ENCODE measurements around the gene TRIM51. TPM values are rescaled to one million over a fixed set of nuclear protein-coding genes. Genes with fewer than 3 reads are reported as not detected.
"Not testable (repeated sequence)": the region's sequence is repeated elsewhere in the genome, so short reads cannot be mapped to it uniquely, and the experiment has no call there.

Gene TRIM51
- polyA plus RNA-seq (2012; ENCODE audit: missing spikeins) = not detected

GRCh38 chr11:55882997-55883396 lies at the start of gene TRIM51:
TSS of gene TRIM51 (plus strand) at chr11:55883297. CDS start at chr11:55885429, 2,132 bp downstream.
- not testable (repeated sequence) for FAIRE-seq

GRCh38 chr11:55838452-55838851 lies 44.6 kb upstream of the TRIM51 start, which contains the start of gene OR5D16:
TSS of gene OR5D16 (plus strand) at chr11:55838752. CDS start at chr11:55838752, 0 bp downstream.
- TF ChIP-seq TAF1 (IDR thresholded peaks at IDR 0.05; ENCODE audit: borderline replicate concordance, low read depth, low read length) (no peak), POLR2AphosphoS5 (IDR thresholded peaks at IDR 0.05; ENCODE audit: low read depth, low read length) (no peak), POLR2A (IDR thresholded peaks at IDR 0.05; ENCODE audit: low read depth, low read length) (no peak)
- DNase-seq (ENCODE audit: insufficient read length) (no peak), FAIRE-seq (no peak)

More at GRCh38 chr11:55882997-55883396, at the start of gene TRIM51:
- DNase-seq (ENCODE audit: insufficient read length) = not testable (repeated sequence)

GRCh38 chr11:55847453-55847852 lies 35.6 kb upstream of the TRIM51 start:
- DNase-seq (ENCODE audit: insufficient read length) = no peak
- no peak for FAIRE-seq
- TF ChIP-seq TAF1 (IDR thresholded peaks at IDR 0.05; ENCODE audit: borderline replicate concordance, low read depth, low read length) (no peak), POLR2AphosphoS5 (IDR thresholded peaks at IDR 0.05; ENCODE audit: low read depth, low read length) (no peak), POLR2A (IDR thresholded peaks at IDR 0.05; ENCODE audit: low read depth, low read length) (no peak)

GRCh38 chr11:55849037-55849436 lies 34.1 kb upstream of the TRIM51 start:
- no peak for TF ChIP-seq TAF1 (IDR thresholded peaks at IDR 0.05; ENCODE audit: borderline replicate concordance, low read depth, low read length)
- no peak for TF ChIP-seq POLR2A (IDR thresholded peaks at IDR 0.05; ENCODE audit: low read depth, low read length)
- TF ChIP-seq POLR2AphosphoS5 (IDR thresholded peaks at IDR 0.05; ENCODE audit: low read depth, low read length) = no peak
- no peak for DNase-seq (ENCODE audit: insufficient read length)
- FAIRE-seq = no peak

- no peak for FAIRE-seq
- DNase-seq (ENCODE audit: insufficient read length) = no peak
- TF ChIP-seq POLR2AphosphoS5 (IDR thresholded peaks at IDR 0.05; ENCODE audit: low read depth, low read length) (no peak), POLR2A (IDR thresholded peaks at IDR 0.05; ENCODE audit: low read depth, low read length) (no peak), TAF1 (IDR thresholded peaks at IDR 0.05; ENCODE audit: borderline replicate concordance, low read depth, low read length) (no peak)
Measured at GRCh38 chr11:55852141-55852540, 31.0 kb upstream of the TRIM51 start.

GRCh38 chr11:55854704-55855103 lies 28.4 kb upstream of the TRIM51 start:
- FAIRE-seq = no peak
- TF ChIP-seq TAF1 (IDR thresholded peaks at IDR 0.05; ENCODE audit: borderline replicate concordance, low read depth, low read length) = no peak
- TF ChIP-seq POLR2AphosphoS5 (IDR thresholded peaks at IDR 0.05; ENCODE audit: low read depth, low read length) = no peak
- no peak for TF ChIP-seq POLR2A (IDR thresholded peaks at IDR 0.05; ENCODE audit: low read depth, low read length)
- no peak for DNase-seq (ENCODE audit: insufficient read length)

- FAIRE-seq; DNase-seq (ENCODE audit: insufficient read length): not testable (repeated sequence)
Measured at GRCh38 chr11:55867354-55867753, 15.7 kb upstream of the TRIM51 start.

- FAIRE-seq; DNase-seq (ENCODE audit: insufficient read length): not testable (repeated sequence)
Measured at GRCh38 chr11:55872731-55873130, 10.4 kb upstream of the TRIM51 start.

GRCh38 chr11:55873146-55873545 lies 10.0 kb upstream of the TRIM51 start:
- not testable (repeated sequence) for DNase-seq (ENCODE audit: insufficient read length); FAIRE-seq

GRCh38 chr11:55884995-55885394 lies 1.9 kb downstream of the TRIM51 start:
- not testable (repeated sequence) for FAIRE-seq; DNase-seq (ENCODE audit: insufficient read length)

- not testable (repeated sequence) for DNase-seq (ENCODE audit: insufficient read length); FAIRE-seq
Measured at GRCh38 chr11:55885481-55885880, 2.4 kb downstream of the TRIM51 start.

GRCh38 chr11:55895216-55895615 lies 12.1 kb downstream of the TRIM51 start:
- DNase-seq (ENCODE audit: insufficient read length) = no peak
- FAIRE-seq = no peak

GRCh38 chr11:55902308-55902707 lies 19.2 kb downstream of the TRIM51 start:
- DNase-seq (ENCODE audit: insufficient read length) (no peak), FAIRE-seq (no peak)
- no peak for TF ChIP-seq POLR2AphosphoS5 (IDR thresholded peaks at IDR 0.05; ENCODE audit: low read depth, low read length)
- TF ChIP-seq POLR2A (IDR thresholded peaks at IDR 0.05; ENCODE audit: low read depth, low read length) = no peak
- no peak for TF ChIP-seq TAF1 (IDR thresholded peaks at IDR 0.05; ENCODE audit: borderline replicate concordance, low read depth, low read length)

More at GRCh38 chr11:55895216-55895615, 12.1 kb downstream of the TRIM51 start:
- TF ChIP-seq POLR2AphosphoS5 (IDR thresholded peaks at IDR 0.05; ENCODE audit: low read depth, low read length) (no peak), TAF1 (IDR thresholded peaks at IDR 0.05; ENCODE audit: borderline replicate concordance, low read depth, low read length) (no peak), POLR2A (IDR thresholded peaks at IDR 0.05; ENCODE audit: low read depth, low read length) (no peak)

GRCh38 chr11:55914482-55914881 lies 31.4 kb downstream of the TRIM51 start, which contains the start of gene OR5W2:
TSS of gene OR5W2 (minus strand) at chr11:55914582. CDS start at chr11:55914582, 0 bp downstream.
- no peak for FAIRE-seq
- no peak for DNase-seq (ENCODE audit: insufficient read length)
- no peak for TF ChIP-seq TAF1 (IDR thresholded peaks at IDR 0.05; ENCODE audit: borderline replicate concordance, low read depth, low read length)
- TF ChIP-seq POLR2A (IDR thresholded peaks at IDR 0.05; ENCODE audit: low read depth, low read length) = no peak
- TF ChIP-seq POLR2AphosphoS5 (IDR thresholded peaks at IDR 0.05; ENCODE audit: low read depth, low read length) = no peak
